ENCODE measurements around the gene IL12RB2. TPM values are rescaled to one million over a fixed set of nuclear protein-coding genes. Genes with fewer than 3 reads are reported as not detected.
A peak's percentile ranks its signal among the peaks of the same experiment; 100 is the strongest.

Gene IL12RB2, protein sequence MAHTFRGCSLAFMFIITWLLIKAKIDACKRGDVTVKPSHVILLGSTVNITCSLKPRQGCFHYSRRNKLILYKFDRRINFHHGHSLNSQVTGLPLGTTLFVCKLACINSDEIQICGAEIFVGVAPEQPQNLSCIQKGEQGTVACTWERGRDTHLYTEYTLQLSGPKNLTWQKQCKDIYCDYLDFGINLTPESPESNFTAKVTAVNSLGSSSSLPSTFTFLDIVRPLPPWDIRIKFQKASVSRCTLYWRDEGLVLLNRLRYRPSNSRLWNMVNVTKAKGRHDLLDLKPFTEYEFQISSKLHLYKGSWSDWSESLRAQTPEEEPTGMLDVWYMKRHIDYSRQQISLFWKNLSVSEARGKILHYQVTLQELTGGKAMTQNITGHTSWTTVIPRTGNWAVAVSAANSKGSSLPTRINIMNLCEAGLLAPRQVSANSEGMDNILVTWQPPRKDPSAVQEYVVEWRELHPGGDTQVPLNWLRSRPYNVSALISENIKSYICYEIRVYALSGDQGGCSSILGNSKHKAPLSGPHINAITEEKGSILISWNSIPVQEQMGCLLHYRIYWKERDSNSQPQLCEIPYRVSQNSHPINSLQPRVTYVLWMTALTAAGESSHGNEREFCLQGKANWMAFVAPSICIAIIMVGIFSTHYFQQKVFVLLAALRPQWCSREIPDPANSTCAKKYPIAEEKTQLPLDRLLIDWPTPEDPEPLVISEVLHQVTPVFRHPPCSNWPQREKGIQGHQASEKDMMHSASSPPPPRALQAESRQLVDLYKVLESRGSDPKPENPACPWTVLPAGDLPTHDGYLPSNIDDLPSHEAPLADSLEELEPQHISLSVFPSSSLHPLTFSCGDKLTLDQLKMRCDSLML
- not detected for total RNA-seq

- intact Hi-C loops (cut with DNase I), result no loop called here
Observed at GRCh38 chr1:67307251-67308060, at the start of gene IL12RB2. Gene IL12RB2, plus strand, starts transcription at chr1:67307873. Its CDS starts 12,496 bp downstream, at chr1:67320369.

DNA sequence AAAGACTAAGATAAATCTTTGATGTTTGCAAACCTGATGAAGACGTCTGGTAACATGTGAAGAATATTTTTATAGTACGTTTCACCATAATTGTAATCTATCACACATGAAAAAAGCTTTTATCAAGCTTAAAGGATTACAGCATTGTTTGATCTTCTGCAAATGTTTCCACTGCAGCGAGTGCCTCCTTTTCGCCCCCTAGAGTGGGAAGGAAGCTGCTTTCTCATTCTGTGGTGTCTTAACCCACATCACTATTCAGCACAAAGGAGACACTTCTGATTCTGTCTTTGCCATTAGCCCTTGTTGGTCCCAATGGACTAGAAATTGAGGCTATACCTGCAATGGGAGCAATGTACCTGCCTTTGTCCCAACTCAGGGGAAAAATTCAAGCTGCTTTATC lies 46.0 kb upstream of the IL12RB2 start:
- Histone ChIP-seq H3K27me3 (no peaks in the 10 kb centered on the region), H3K36me3 (no peaks in the 10 kb centered on the region), H3K4me1 (no peaks in the 10 kb centered on the region), H3K4me3 (no peak overlapping the region), H3K9me3 (no peaks in the 10 kb centered on the region), H3K27ac (no peak overlapping the region)
- intact Hi-C loops (cut with DNase I), result no loop called here
- DNase-seq (ENCODE audit: low spot score in 2 of 2), result no peak
- TF ChIP-seq, protein P1, sequence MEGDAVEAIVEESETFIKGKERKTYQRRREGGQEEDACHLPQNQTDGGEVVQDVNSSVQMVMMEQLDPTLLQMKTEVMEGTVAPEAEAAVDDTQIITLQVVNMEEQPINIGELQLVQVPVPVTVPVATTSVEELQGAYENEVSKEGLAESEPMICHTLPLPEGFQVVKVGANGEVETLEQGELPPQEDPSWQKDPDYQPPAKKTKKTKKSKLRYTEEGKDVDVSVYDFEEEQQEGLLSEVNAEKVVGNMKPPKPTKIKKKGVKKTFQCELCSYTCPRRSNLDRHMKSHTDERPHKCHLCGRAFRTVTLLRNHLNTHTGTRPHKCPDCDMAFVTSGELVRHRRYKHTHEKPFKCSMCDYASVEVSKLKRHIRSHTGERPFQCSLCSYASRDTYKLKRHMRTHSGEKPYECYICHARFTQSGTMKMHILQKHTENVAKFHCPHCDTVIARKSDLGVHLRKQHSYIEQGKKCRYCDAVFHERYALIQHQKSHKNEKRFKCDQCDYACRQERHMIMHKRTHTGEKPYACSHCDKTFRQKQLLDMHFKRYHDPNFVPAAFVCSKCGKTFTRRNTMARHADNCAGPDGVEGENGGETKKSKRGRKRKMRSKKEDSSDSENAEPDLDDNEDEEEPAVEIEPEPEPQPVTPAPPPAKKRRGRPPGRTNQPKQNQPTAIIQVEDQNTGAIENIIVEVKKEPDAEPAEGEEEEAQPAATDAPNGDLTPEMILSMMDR (IDR thresholded peaks at IDR 0.05), result no peak

More at GRCh38 chr1:67307251-67308060, at the start of gene IL12RB2:
- no peak for DNase-seq (ENCODE audit: low spot score in 2 of 2)
- H3K27ac ChIP-seq, result no peak within 1 kb of the TSS
- no peaks in the 10 kb centered on the region for H3K9me3 ChIP-seq
- TF ChIP-seq, protein P1 (IDR thresholded peaks at IDR 0.05), result no peak
- no peaks in the 10 kb centered on the region for H3K27me3 ChIP-seq
- H3K36me3 ChIP-seq, result no peaks in the 10 kb centered on the region
- H3K4me1 ChIP-seq, result no peaks in the 10 kb centered on the region
- H3K4me3 ChIP-seq, result peak within 1 kb of the TSS; percentile 44 to 62

DNA sequence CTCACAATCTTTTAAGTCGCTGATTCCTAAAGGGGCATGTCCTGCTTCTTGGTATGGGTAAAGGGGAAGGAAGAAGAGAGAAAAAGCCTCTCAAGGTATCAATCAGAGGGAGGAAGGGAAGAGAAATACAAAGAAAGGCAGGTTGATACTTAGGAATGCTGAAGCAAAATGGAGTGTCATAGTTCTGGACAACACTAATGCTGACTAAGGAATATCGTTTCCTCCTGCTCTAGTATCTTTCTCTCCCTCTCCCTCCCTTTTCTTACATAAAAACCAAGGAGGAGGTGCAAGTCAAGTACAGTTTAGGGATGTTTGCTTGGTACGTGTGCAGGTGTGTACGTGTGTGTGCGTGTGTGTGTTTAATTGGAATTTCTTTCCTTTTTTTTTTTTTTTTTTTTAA lies 44.9 kb upstream of the IL12RB2 start:
- intact Hi-C loops (cut with DNase I), result no loop called here
- TF ChIP-seq, protein P1 (IDR thresholded peaks at IDR 0.05), result no peak
- Histone ChIP-seq H3K27me3 (no peaks in the 10 kb centered on the region), H3K36me3 (no peaks in the 10 kb centered on the region), H3K27ac (no peak overlapping the region), H3K4me1 (no peaks in the 10 kb centered on the region), H3K9me3 (no peaks in the 10 kb centered on the region), H3K4me3 (no peak overlapping the region)
- no peak for DNase-seq (ENCODE audit: low spot score in 2 of 2)

DNA sequence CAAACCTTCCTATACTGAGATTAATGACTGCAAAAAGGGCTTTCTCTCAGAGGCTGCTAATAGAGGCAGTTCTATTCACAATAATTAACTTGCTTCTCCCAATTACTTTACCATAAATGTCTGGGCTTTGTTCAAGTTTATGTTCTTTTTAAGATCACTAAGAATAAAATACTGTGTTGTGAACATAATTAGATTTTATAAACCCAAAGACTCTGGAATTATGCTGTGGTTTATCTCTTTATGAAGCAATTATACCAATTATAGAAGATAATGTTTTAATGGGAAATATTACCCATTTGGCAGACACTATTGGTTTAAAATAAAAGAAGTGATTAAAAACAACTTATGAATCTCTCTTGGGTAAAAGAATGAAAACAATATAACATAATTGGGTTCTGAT lies 43.5 kb upstream of the IL12RB2 start:
- Histone ChIP-seq H3K4me1 (no peaks in the 10 kb centered on the region), H3K36me3 (no peaks in the 10 kb centered on the region), H3K27me3 (no peaks in the 10 kb centered on the region), H3K4me3 (no peak overlapping the region), H3K9me3 (no peaks in the 10 kb centered on the region), H3K27ac (no peak overlapping the region)
- DNase-seq (ENCODE audit: low spot score in 2 of 2), result no peak
- intact Hi-C loops (cut with DNase I), result no loop called here
- TF ChIP-seq, protein P1 (IDR thresholded peaks at IDR 0.05), result no peak

GRCh38 chr1:67264899-67265298 lies 42.8 kb upstream of the IL12RB2 start:
- TF ChIP-seq, protein P1 (IDR thresholded peaks at IDR 0.05), result no peak
- no peaks in the 10 kb centered on the region for H3K9me3 ChIP-seq
- no peak overlapping the region for H3K27ac ChIP-seq
- H3K4me3 ChIP-seq, result no peak overlapping the region
- no peak for DNase-seq (ENCODE audit: low spot score in 2 of 2)
- intact Hi-C loops (cut with DNase I), result no loop called here
- H3K27me3 ChIP-seq, result no peaks in the 10 kb centered on the region
- no peaks in the 10 kb centered on the region for H3K4me1 ChIP-seq
- H3K36me3 ChIP-seq, result no peaks in the 10 kb centered on the region
